ENCODE data around the gene TBKBP1.

DNA sequence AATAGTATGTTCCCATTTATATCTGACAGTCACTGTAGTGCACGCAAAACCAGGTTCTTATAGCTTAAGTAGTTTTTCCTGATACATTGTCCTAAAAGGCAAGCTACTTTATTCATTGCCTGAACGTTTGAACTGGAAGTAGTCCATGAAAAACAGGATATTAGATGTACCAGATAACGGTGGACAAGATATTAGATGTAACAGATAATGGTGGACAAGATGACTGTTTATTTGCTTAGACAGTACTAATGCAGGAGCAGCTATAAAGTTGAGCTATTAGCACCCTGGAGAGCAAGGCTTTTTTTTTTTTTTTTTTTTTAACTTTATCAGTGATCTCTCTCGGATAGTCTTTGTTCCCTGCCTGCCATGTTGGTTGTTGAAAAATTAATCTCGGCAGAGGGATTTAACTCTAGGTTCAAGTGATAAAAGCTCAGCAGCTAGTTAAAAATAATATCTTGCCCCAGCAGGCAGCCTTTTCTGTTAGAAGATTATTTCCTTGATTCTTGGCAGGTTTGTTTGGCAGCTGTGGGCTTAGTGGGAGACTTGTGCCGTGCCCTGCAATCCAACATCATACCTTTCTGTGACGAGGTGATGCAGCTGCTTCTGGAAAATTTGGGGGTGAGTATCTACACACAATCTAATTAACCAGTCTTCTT is 17.3 kb upstream of the TBKBP1 start:
- TF ChIP-seq POLR2AphosphoS5 (IDR thresholded peaks at IDR 0.05) (no peak), CTCF (IDR thresholded peaks at IDR 0.05) (no peak)
